Measurements from ENCODE around the gene KIF25. TPM values are rescaled to one million over a fixed set of nuclear protein-coding genes. Genes with fewer than 3 reads are reported as not detected.

KIF25 gene
- polyA plus RNA-seq, 1 donor from 2014 or later = not detected

GRCh38 chr6:168082860-168083513 is 85.5 kb downstream of the KIF25 start:
- Histone ChIP-seq H3K79me2 (replicated peaks; ENCODE audit: insufficient read depth, low read length) (no peaks in the 10 kb centered on the region), H3K9ac (ENCODE audit: low read length) (no peak overlapping the region), H3K4me2 (ENCODE audit: low read length) (no peak overlapping the region), H3K9me2 (ENCODE audit: insufficient read depth, low read length) (no peaks in the 10 kb centered on the region), H3K36me3 (ENCODE audit: insufficient read depth, low read length) (no peaks in the 10 kb centered on the region), H3K4me3 (ENCODE audit: low read length) (no peak overlapping the region), H3K27ac (ENCODE audit: low read length) (no peak overlapping the region), H4K20me1 (ENCODE audit: insufficient read depth) (no peaks in the 10 kb centered on the region), H3K9me3 (ENCODE audit: low read length) (no peaks in the 10 kb centered on the region), H3F3A (ENCODE audit: insufficient read depth, low read length, poor library complexity, severe bottlenecking) (no peaks in the 10 kb centered on the region), H3K27me3 (ENCODE audit: insufficient read depth, low read depth, low read length) (no peaks in the 10 kb centered on the region), H2AFZ (ENCODE audit: low read depth, low read length) (no peak overlapping the region)
- TF ChIP-seq TAF1 (IDR thresholded peaks at IDR 0.05; ENCODE audit: low read depth) = no peak
- TF ChIP-seq, protein P1, sequence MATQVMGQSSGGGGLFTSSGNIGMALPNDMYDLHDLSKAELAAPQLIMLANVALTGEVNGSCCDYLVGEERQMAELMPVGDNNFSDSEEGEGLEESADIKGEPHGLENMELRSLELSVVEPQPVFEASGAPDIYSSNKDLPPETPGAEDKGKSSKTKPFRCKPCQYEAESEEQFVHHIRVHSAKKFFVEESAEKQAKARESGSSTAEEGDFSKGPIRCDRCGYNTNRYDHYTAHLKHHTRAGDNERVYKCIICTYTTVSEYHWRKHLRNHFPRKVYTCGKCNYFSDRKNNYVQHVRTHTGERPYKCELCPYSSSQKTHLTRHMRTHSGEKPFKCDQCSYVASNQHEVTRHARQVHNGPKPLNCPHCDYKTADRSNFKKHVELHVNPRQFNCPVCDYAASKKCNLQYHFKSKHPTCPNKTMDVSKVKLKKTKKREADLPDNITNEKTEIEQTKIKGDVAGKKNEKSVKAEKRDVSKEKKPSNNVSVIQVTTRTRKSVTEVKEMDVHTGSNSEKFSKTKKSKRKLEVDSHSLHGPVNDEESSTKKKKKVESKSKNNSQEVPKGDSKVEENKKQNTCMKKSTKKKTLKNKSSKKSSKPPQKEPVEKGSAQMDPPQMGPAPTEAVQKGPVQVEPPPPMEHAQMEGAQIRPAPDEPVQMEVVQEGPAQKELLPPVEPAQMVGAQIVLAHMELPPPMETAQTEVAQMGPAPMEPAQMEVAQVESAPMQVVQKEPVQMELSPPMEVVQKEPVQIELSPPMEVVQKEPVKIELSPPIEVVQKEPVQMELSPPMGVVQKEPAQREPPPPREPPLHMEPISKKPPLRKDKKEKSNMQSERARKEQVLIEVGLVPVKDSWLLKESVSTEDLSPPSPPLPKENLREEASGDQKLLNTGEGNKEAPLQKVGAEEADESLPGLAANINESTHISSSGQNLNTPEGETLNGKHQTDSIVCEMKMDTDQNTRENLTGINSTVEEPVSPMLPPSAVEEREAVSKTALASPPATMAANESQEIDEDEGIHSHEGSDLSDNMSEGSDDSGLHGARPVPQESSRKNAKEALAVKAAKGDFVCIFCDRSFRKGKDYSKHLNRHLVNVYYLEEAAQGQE (IDR thresholded peaks at IDR 0.05; ENCODE audit: borderline replicate concordance) = no peak
- TF ChIP-seq MXI1 (conservative IDR thresholded peaks at IDR 0.05; ENCODE audit: poor library complexity, severe bottlenecking) = no peak
- TF ChIP-seq, protein P2, sequence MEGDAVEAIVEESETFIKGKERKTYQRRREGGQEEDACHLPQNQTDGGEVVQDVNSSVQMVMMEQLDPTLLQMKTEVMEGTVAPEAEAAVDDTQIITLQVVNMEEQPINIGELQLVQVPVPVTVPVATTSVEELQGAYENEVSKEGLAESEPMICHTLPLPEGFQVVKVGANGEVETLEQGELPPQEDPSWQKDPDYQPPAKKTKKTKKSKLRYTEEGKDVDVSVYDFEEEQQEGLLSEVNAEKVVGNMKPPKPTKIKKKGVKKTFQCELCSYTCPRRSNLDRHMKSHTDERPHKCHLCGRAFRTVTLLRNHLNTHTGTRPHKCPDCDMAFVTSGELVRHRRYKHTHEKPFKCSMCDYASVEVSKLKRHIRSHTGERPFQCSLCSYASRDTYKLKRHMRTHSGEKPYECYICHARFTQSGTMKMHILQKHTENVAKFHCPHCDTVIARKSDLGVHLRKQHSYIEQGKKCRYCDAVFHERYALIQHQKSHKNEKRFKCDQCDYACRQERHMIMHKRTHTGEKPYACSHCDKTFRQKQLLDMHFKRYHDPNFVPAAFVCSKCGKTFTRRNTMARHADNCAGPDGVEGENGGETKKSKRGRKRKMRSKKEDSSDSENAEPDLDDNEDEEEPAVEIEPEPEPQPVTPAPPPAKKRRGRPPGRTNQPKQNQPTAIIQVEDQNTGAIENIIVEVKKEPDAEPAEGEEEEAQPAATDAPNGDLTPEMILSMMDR (IDR thresholded peaks at IDR 0.05; ENCODE audit: poor library complexity, severe bottlenecking) = no peak
- TF ChIP-seq POLR2AphosphoS5 (IDR thresholded peaks at IDR 0.05) = no peak
- TF ChIP-seq RAD21 (conservative IDR thresholded peaks at IDR 0.05) = no peak
- no peak for TF ChIP-seq EZH2 (IDR thresholded peaks at IDR 0.05; ENCODE audit: borderline replicate concordance, insufficient read depth, low read length, poor library complexity, severe bottlenecking)
- no peak for TF ChIP-seq EP300 (conservative IDR thresholded peaks at IDR 0.05; ENCODE audit: poor library complexity, severe bottlenecking)
- TF ChIP-seq SMC3 (conservative IDR thresholded peaks at IDR 0.05; ENCODE audit: poor library complexity) = no peak

- no peaks in the 10 kb centered on the region for H3K9me2 ChIP-seq (ENCODE audit: insufficient read depth, low read length)
- no peak overlapping the region for H2AFZ ChIP-seq (ENCODE audit: low read depth, low read length)
- H3K9me3 ChIP-seq (ENCODE audit: low read length) = no peaks in the 10 kb centered on the region
- H3K4me2 ChIP-seq (ENCODE audit: low read length) = no peak overlapping the region
- no peaks in the 10 kb centered on the region for H3K79me2 ChIP-seq (replicated peaks; ENCODE audit: insufficient read depth, low read length)
- TF ChIP-seq, protein P1 (IDR thresholded peaks at IDR 0.05; ENCODE audit: borderline replicate concordance) = no peak
- no peak for TF ChIP-seq SMC3 (conservative IDR thresholded peaks at IDR 0.05; ENCODE audit: poor library complexity)
- TF ChIP-seq MXI1 (conservative IDR thresholded peaks at IDR 0.05; ENCODE audit: poor library complexity, severe bottlenecking) = no peak
- TF ChIP-seq EP300 (conservative IDR thresholded peaks at IDR 0.05; ENCODE audit: poor library complexity, severe bottlenecking) = no peak
- TF ChIP-seq, protein P2 (IDR thresholded peaks at IDR 0.05; ENCODE audit: poor library complexity, severe bottlenecking) = no peak
- no peak for TF ChIP-seq POLR2AphosphoS5 (IDR thresholded peaks at IDR 0.05)
- TF ChIP-seq RAD21 (conservative IDR thresholded peaks at IDR 0.05) = no peak
- no peak for TF ChIP-seq EZH2 (IDR thresholded peaks at IDR 0.05; ENCODE audit: borderline replicate concordance, insufficient read depth, low read length, poor library complexity, severe bottlenecking)
- TF ChIP-seq TAF1 (IDR thresholded peaks at IDR 0.05; ENCODE audit: low read depth) = no peak
- no peaks in the 10 kb centered on the region for H4K20me1 ChIP-seq (ENCODE audit: insufficient read depth)
- no peak overlapping the region for H3K9ac ChIP-seq (ENCODE audit: low read length)
- H3K4me3 ChIP-seq (ENCODE audit: low read length) = no peak overlapping the region
- H3K36me3 ChIP-seq (ENCODE audit: insufficient read depth, low read length) = no peaks in the 10 kb centered on the region
- H3F3A ChIP-seq (ENCODE audit: insufficient read depth, low read length, poor library complexity, severe bottlenecking) = no peaks in the 10 kb centered on the region
- no peak overlapping the region for H3K27ac ChIP-seq (ENCODE audit: low read length)
- H3K27me3 ChIP-seq (ENCODE audit: insufficient read depth, low read depth, low read length) = no peaks in the 10 kb centered on the region
Measured at GRCh38 chr6:168083514-168083885, 86.0 kb downstream of the KIF25 start.
